GM12878 (cell line): ENCODE data around the gene NAAA. TPM values are rescaled to one million over a fixed set of nuclear protein-coding genes. Genes with fewer than 3 reads are reported as not detected.

Source experiments
- ATAC-seq: fragments of 200-7000 bp; cut with Tn5 transposase; 3 replicates; pipeline ENCODE4 v1.9.1; 2020; ENCODE audit warnings: mild to moderate bottlenecking, moderate library complexity
- BruUV-seq: library from RNA; stranded (reverse); fragments of 400-500 nt; replicated peaks from 2 replicates; lab custom pipeline; 2021; lab: Mats Ljungman, UMichigan
- CTCF ChIA-PET: fragments of 300-600 bp; sonication (Branson Sonifier 250); formaldehyde crosslinking; extraction: SDS; loops from one replicate; lab custom pipeline; 2021; ENCODE audit warnings: inconsistent platforms; lab: Yijun Ruan, JAX
- POLR2A ChIA-PET: fragments of 350-600 bp; formaldehyde crosslinking; extraction: SDS; loops from one replicate; lab custom pipeline; 2021; ENCODE audit warnings: inconsistent platforms; lab: Charles Lee
- RAD21 ChIA-PET: fragments of 300-600 bp; sonication (Branson Sonifier 250); formaldehyde crosslinking; loops from one replicate; lab custom pipeline; 2023; ENCODE audit warnings: antibody characterized with exemption; ENCODE audit not compliant: unreplicated experiment; lab: Charles Lee
- SMC1A ChIA-PET: fragments of 300-600 bp; sonication (Branson Sonifier 250); formaldehyde crosslinking; loops from one replicate; lab custom pipeline; 2023; ENCODE audit not compliant: unreplicated experiment, uncharacterized antibody; lab: Charles Lee
- DNase-seq: peaks from one replicate; pipeline ENCODE4 v3.0.0-alpha.2; 2011; ENCODE audit warnings: low read depth, low spot score
- FAIRE-seq: peaks from 3 replicates; lab custom pipeline; 2011; peaks lifted over from hg19 to GRCh38; lab: Jason Lieb, UNC
- H2AFZ ChIP-seq: 2 replicates; pipeline ENCODE4 v1.6.0; 2011; ENCODE audit warnings: low read depth, low read length, control low read depth; ENCODE audit not compliant: control insufficient read depth
- H3K27ac ChIP-seq: 2 replicates; pipeline ENCODE4 v1.5.1; 2011; ENCODE audit warnings: control low read depth; ENCODE audit not compliant: control insufficient read depth, insufficient read depth
- H3K27me3 ChIP-seq, 2 experiments: replicated peaks in 1 of 2; 2 replicates each; pipeline versions ENCODE4 v1.6.0 to v1.6.1; 2011; ENCODE audit warnings: low read length in 1 of 2; ENCODE audit not compliant: control insufficient read depth in 2 of 2, insufficient read depth in 2 of 2
- H3K36me3 ChIP-seq, 2 experiments: 2 replicates each; pipeline ENCODE4 v1.5.1; 2011; ENCODE audit warnings: low read length in 1 of 2; ENCODE audit not compliant: control insufficient read depth in 2 of 2, insufficient read depth in 2 of 2
- H3K4me1 ChIP-seq: 2 replicates; pipeline ENCODE4 v1.6.1; 2011; ENCODE audit warnings: mild to moderate bottlenecking, low read length, moderate library complexity, mixed read lengths; ENCODE audit not compliant: control insufficient read depth, insufficient read depth
- H3K4me2 ChIP-seq: 2 replicates; pipeline ENCODE4 v1.6.0; 2011; ENCODE audit warnings: control low read depth; ENCODE audit not compliant: control insufficient read depth, insufficient read depth
- H3K4me3 ChIP-seq: fragments of 200-600 bp; sonication (generic); 2 replicates; pipeline ENCODE4 v1.5.1; 2016
- H3K79me2 ChIP-seq: 2 replicates; pipeline ENCODE4 v1.6.0; 2011; ENCODE audit warnings: low read length; ENCODE audit not compliant: control insufficient read depth, insufficient read depth
- H3K9ac ChIP-seq: 2 replicates; pipeline ENCODE4 v1.8.0; 2011; ENCODE audit warnings: low read length, control low read depth, mixed read lengths; ENCODE audit not compliant: control insufficient read depth, insufficient read depth
- H3K9me3 ChIP-seq: replicated peaks from 3 replicates; pipeline ENCODE4 v1.5.1; 2011; ENCODE audit warnings: mild to moderate bottlenecking, low read length; ENCODE audit not compliant: control insufficient read depth, insufficient read depth
- H4K20me1 ChIP-seq: 2 replicates; pipeline ENCODE4 v1.6.0; 2011; ENCODE audit not compliant: control insufficient read depth, insufficient read depth
- ATF3 ChIP-seq: IDR thresholded peaks from 2 replicates; pipeline ENCODE4 v1.6.1; 2011; ENCODE audit warnings: low read depth, mild to moderate bottlenecking, low read length, moderate library complexity, borderline replicate concordance; ENCODE audit errors: extremely low read depth
- ATF7 ChIP-seq: fragments of 450-650 bp; IDR thresholded peaks from 2 replicates; pipeline ENCODE4 v1.6.1; 2016; ENCODE audit warnings: low read depth, mild to moderate bottlenecking
- CBFB ChIP-seq: IDR thresholded peaks from 2 replicates; pipeline ENCODE4 v1.6.1; 2016; ENCODE audit warnings: antibody characterized with exemption, low read depth
- CBX5 ChIP-seq: sonication (generic); IDR thresholded peaks from 2 replicates; pipeline ENCODE4 v1.6.1; 2016; ENCODE audit warnings: low read depth, moderate library complexity, mild to moderate bottlenecking, inconsistent platforms
- CEBPZ ChIP-seq: fragments of 150-350 bp; IDR thresholded peaks from 2 replicates; pipeline ENCODE4 v1.6.1; 2016; ENCODE audit warnings: low read depth, low read length
- CUX1 ChIP-seq: IDR thresholded peaks from 2 replicates; pipeline ENCODE4 v1.6.1; 2012; ENCODE audit warnings: improper control_type of control experiment, low read depth, low read length; ENCODE audit not compliant: insufficient replicate concordance
- FOS ChIP-seq: IDR thresholded peaks from 3 replicates; pipeline ENCODE4 v1.6.1; 2011; ENCODE audit warnings: borderline replicate concordance; ENCODE audit not compliant: insufficient read length; ENCODE audit errors: extremely low read depth
- IRF3 ChIP-seq: fragments of 450-650 bp; IDR thresholded peaks from 2 replicates; pipeline ENCODE4 v1.6.1; 2014; ENCODE audit warnings: mild to moderate bottlenecking
- MTA2 ChIP-seq: fragments of 450-650 bp; IDR thresholded peaks from 2 replicates; pipeline ENCODE4 v1.6.1; 2016; ENCODE audit warnings: low read depth, mild to moderate bottlenecking, moderate library complexity
- MTA3 ChIP-seq: IDR thresholded peaks from 2 replicates; pipeline ENCODE4 v1.6.1; 2012; ENCODE audit warnings: low read length, inconsistent platforms, borderline replicate concordance
- PBX3 ChIP-seq: IDR thresholded peaks from 2 replicates; pipeline ENCODE4 v1.6.1; 2011; ENCODE audit warnings: mild to moderate bottlenecking, low read depth, low read length, moderate library complexity; ENCODE audit not compliant: insufficient replicate concordance
- TAF1 ChIP-seq: IDR thresholded peaks from 2 replicates; pipeline ENCODE4 v1.6.1; 2011; ENCODE audit warnings: mild to moderate bottlenecking, low read depth, low read length, borderline replicate concordance
- WGBS: methylation state at CpG from one replicate; pipeline ENCODE4 v1.1.6; 2016; ENCODE audit warnings: low lambda C conversion rate; ENCODE audit not compliant: insufficient replicate concordance, insufficient coverage; ENCODE audit errors: missing lambda C conversion rate; 5-methylcytosine and 5-hydroxymethylcytosine counted together
- in situ Hi-C: fragments of 300-500 bp; cut with MboI; formaldehyde crosslinking; loops from 9 replicates; pipeline ENCODE4 v1.14.3; 2018; ENCODE audit warnings: mixed read lengths
- intact Hi-C: fragments of 100-400 bp; cut with micrococcal nuclease; formaldehyde crosslinking; loops from one replicate; pipeline ENCODE4 v1.14.2; 2022; ENCODE audit not compliant: unreplicated experiment
- polyA plus RNA-seq, 11 experiments: library from polyadenylated mRNA; depleted of rRNA in 4 of 11; unstranded in 6 of 11; stranded (reverse) in 5 of 11; fragments of >200 nt; fragmentation: Nextera tagmentation in 4 of 11; fragmentation: Illumina TruSeq in 1 of 11; extraction: Ambion mirVana in 4 of 11; extraction: Trizol in 1 of 11; gene quantifications; 1 replicate in 1 of 11; 2 replicates in 10 of 11; pipeline versions ENCODE4 v1.2.1 to v1.2.3, GENCODE V29; 2011 to 2016; ENCODE audit warnings: inconsistent platforms in 2 of 11, missing spikeins in 2 of 11, low read depth in 1 of 11
- total RNA-seq, 4 experiments: library from RNA; depleted of rRNA in 3 of 4; stranded (reverse); fragments of >200 nt in 3 of 4; fragmentation: Illumina TruSeq in 1 of 4; extraction: Trizol in 1 of 4; gene quantifications; 2 replicates each; pipeline versions ENCODE4 v1.2.1 to v1.2.3, GENCODE V29; 2013 to 2021

The NAAA gene
- total and polyA plus RNA-seq, 10 of the 15 experiments (the other 5 are each of a cell fraction or from before 2014, with no cell fraction given): 0.60 to 4.9 (median 2.6) TPM

- RAD21 ChIA-PET: interaction anchor here (0.8 kb wide), 1 partner anchor 13 kb away, joined by 3 read pairs; no protein-coding TSS in a partner anchor
- no peak overlapping the region for H3K4me2 ChIP-seq
- DNase-seq (no peak), FAIRE-seq (no peak), ATAC-seq (no peak)
- SMC1A ChIA-PET: interaction anchor here (0.7 to 1.6 kb wide), 4 partner anchors 13 to 346 kb away, joined by 3 to 5 read pairs (median 3); no protein-coding TSS in a partner anchor
- no peak overlapping the region for H3K4me3 ChIP-seq
- no peak overlapping the region for H3K27ac ChIP-seq
- no peaks in the 10 kb centered on the region for H3K79me2 ChIP-seq
- in situ Hi-C loops: no loop called here
- H3K4me1 ChIP-seq: no peaks in the 10 kb centered on the region
- POLR2A ChIA-PET: no interaction called here
- CTCF ChIA-PET: interaction anchor here (0.6 to 4.0 kb wide), 4 partner anchors 9 to 158 kb away, joined by 3 to 26 read pairs (median 5); no protein-coding TSS in a partner anchor
- H3K9ac ChIP-seq: no peak overlapping the region
- H3K27me3 ChIP-seq: no peaks in the 10 kb centered on the region; a peak in 2 of 4 replicates
- BruUV-seq: no TSS peak
- WGBS: 61% methylated on average over 3 of the region's 3 CpGs
- TF ChIP-seq ATF7 (no peak), FOS (no peak), TAF1 (no peak), MTA2 (no peak), MTA3 (no peak), CEBPZ (no peak), ATF3 (no peak), IRF3 (no peak), CUX1 (no peak), PBX3 (no peak), CBFB (no peak), CBX5 (no peak)
- H3K9me3 ChIP-seq: no peaks in the 10 kb centered on the region
- intact Hi-C loops: no loop called here
- no peaks in the 10 kb centered on the region for H3K36me3 ChIP-seq
- no peak overlapping the region for H2AFZ ChIP-seq
- H4K20me1 ChIP-seq: no peaks in the 10 kb centered on the region
These were observed 32.3 kb downstream of the NAAA start for GRCh38 chr4:75908555-75908954.
